IPS-NIHi11 (cell line): Measurements from ENCODE around the gene RRM2.

Experiments used
- DNase-seq: peaks from one replicate; pipeline ENCODE4 v3.0.0; 2012; ENCODE audit warnings: mixed read lengths, low spot score

The RRM2 gene

DNA sequence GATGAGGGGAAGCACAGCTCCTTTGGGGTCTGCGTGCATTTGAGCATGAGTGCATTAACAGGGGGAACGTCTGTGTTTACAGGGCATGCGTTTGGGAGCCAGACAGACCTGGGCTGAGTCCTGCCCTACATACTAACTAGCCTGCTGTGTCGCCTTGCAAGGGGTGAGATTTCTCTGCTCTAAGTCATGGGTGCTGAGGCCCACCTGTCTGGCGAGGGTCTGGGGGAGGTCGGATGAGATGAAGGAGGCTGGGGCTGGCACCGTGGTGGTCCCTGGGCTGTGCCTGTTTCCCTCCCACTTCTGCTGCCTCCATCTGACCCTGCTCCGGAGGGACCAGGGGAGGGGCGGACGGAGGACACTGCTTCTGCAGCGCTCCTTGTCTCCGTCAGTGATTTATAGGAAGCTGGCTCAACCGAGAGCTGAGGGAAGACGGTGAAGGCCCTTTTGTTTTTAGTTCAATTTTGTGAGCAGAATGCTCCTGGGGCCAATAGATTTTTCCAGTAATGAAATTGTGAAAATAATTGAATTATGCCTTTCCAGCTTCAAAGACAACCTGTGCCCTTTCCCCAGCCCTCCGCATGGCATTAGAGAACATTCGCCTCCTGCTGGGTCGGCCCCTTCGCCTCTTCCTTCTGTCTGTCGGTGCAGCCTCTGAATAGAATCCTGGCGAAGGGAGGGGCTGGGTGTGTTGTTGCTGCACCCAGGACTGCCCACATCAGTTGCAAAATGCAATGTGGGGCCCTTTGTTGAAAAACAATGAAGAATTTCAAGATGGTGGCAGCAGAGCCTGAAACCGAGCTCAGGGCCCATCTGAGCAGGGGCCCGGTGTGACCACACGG lies 49.7 kb downstream of the RRM2 start:
- no peak for DNase-seq

DNA sequence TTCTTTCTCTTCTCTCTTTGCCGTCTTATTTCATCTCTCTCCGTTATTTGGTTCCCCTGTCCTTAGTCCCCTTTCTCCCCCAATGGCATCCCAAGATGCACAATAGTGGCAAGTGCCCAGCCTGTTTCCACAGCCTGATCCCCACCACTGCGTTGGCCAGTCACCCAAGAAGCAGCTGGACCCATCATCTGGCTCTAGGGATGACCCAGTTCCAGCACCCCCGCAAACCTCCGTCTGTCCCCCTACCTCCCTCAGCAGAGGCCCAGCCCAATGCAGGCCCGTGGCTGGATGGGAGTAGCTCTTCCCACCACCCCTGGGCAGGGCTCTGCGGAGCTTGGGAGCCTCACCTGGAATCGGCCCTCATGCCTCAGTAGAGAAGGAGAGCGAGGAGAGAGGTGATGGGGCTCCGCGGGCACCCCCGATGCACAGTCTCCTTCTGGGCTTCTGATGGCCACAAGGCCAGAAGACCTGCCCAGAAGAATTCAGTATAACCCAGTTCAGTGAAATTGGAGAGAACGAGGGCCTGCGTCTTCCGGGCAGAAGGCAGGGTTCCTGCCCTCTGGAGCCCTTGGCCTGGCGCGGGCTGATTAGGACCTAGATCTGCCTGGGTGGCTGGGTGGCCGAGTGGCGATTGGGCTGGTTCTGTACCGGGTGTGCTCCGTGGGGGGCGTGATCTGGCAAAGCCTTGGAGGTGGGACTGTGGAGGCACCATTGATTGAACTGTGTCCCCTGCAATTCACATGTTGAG lies 50.9 kb downstream of the RRM2 start:
- DNase-seq: no peak

DNA sequence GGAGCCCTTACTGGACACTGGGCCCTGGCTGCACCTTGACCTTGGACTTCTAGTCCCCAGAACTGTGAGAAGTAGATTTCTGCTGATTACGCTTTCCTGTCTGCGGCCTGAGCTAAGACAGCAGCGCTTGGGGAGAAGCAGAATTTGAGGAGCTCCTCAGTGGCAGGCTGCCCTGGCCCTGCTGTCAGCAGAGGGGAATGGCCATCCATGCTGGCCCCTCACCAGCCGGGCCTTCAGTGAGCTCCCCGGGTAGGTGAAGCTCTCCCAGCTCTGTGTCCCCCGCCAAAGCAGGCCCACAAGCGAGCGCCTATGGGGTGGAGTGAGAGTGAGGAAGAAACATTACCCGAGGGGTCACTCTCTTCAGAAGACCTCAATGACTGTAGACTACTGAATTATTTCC lies 51.6 kb downstream of the RRM2 start:
- no peak for DNase-seq

DNA sequence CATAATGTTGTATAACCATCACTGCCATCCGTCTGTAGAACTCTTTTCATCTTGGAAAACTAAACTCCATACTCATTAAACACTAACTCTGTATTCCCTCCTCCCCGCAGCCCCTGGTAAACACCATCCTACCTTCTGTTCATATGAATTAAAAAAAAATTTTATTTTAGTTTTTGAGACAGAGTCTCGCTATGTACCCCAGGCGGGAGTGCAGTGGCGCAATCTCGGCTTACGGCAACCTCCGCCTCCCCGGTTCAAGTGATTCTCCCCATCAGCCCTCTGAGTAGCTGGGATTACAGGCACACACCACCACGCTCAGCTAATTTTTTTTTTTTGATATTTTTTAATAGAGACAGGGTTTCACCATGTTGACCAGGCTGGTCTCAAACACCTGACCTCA lies 52.9 kb downstream of the RRM2 start:
- no peak for DNase-seq

DNA sequence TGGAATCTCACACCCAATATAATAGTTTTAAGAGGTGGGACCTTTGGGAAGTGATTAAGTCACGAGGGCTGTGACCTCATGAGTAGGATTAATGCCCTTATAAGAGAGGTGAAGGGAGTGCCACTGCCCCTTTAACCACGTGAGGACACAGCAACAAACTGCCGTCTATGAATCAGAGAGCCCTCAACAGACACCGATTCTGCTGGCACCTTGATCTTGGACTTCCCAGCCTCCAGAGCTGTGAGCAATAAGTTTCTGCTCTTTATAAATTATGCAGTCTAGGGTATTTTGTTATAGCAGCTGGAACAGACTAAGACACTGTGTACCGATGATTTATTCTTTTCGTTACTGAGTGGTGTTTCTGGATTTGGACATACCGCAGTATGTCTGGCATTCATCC lies 56.2 kb downstream of the RRM2 start:
- no peak for DNase-seq

DNA sequence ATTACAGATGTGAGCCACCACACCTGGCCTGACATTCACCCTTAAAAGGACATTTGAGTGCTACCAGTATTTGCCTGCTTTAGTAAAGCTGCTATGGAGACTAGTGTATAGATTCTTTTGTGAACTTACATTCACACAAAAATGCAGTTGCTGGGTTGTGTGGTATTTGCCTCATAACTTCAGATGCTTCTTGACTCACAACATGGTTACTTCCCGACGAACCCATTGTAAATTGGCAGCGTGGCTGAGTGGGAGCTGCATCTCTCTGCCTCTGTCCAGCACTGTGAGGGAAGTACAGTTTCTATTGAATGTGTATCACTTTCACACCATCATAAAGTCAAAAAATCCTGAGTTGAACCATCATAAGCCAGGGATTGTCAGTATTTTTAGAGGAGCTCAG lies 56.9 kb downstream of the RRM2 start:
- no peak for DNase-seq

DNA sequence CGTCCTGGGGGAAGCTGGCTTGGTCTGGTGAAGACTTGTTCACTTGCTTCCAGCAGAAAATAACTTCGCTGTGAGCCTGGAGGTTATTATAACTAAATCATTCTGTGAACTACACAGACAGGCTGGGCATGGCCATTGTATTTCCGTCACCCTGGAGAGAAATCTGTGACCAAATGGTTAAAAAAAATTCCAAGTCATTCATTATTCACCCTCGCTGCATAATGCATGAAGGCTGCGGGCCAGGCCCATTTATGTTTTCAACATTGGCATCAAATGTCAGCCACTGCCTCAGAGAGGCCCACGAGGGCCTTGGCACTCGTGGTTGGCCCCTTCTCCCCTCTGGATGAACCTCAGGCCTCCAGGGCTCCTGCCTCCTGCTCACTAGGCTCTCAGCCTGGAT lies 57.7 kb downstream of the RRM2 start:
- DNase-seq: no peak
